DMS153 (cell line): Measurements from ENCODE around the gene RAB36.
A peak's percentile ranks its signal among the peaks of the same experiment; 100 is the strongest.

Source experiments
- DNase-seq: peaks from one replicate; lab custom pipeline; 2025; lab: John Stamatoyannopoulos, UW

The RAB36 gene

DNA sequence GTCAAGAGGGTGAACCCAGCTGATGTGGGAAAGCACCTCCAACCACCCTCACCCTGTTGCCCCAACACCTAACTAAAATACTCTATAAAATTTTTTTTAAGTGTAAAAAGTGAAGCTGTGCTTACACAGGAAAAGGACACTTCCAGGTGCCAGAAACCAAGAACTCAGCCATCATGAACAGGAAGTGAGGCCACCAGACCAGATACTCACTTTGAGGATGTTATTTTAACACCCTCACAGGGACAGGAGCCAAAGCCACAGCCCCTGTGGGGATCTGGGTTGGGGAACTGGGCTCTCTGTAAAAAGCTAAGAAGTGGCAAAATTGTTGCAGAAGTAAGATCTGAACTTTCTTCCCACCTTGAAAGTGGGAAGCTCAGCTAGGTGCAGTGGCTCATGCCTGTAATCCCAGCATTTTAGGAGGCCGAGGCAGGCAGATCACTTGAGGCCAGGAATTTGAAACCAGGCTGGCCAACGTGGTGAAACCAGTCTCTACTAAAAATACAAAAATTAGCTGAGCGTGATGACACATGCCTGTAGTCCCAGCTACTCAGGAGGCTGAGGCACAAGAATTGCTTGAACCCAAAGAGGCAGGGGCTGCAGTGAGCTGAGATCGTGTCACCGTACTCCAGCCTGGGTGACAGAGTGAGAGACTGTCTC lies 7.2 kb upstream of the RAB36 start:
- DNase-seq, result peak; percentile 7

DNA sequence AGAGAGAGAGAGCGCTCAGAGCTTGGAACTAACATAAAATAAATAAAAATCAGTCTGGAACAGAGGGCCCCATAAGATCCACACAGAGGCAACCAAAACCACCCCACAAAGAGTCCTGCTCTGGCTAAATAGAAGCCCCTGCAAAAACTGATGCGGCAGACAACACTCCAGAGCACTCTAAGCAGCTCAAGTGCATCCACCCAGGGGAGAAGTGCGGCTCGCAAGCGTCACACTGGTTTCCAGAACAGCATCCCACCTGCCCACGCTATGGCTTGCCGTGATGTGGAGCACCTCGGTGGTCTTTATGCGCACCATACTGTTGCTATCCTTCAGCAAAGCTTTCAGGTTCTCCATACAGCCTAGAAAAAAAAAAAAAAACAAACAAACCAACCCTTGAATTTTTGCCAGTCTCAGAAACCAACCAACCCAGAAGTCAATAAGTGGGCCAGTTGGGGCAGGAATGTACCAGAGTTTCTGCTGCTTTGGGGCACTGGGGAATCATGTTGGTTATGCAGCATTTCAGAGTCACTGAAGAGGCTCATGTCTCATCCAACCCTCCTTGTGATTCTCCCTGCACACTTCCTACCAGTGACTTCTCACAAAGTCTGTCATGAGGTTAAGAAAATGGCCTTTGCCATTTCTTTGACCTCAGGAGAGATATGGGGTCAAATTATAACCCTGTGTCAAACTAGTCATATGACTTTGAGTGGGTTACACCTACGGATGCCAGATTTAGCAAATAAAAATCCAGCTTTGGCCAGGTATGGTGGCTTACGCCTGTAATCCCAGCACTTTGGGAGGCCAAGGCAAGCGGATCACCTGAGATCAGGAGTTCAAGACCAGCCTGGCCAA lies 6.5 kb upstream of the RAB36 start:
- DNase-seq, result no peak

DNA sequence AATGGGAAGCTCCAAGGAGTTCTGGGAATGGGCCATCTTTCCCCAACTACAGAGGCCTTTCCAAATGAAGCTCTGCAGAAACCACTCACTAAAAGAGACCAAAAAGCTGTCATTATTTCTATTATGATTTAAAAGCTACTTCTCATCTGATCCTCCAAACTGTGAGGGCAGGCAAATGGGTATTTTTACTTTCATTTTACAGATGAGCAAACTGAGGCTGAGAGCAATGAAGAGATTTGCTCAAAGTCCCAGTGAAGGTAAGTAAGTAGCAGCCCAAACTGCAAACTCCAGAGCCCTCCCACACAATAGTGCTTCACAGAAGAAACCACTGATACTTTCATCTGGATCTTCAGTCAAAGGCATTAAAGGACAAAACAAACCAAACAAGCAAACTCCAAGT lies 4.9 kb upstream of the RAB36 start:
- DNase-seq, result no peak

DNA sequence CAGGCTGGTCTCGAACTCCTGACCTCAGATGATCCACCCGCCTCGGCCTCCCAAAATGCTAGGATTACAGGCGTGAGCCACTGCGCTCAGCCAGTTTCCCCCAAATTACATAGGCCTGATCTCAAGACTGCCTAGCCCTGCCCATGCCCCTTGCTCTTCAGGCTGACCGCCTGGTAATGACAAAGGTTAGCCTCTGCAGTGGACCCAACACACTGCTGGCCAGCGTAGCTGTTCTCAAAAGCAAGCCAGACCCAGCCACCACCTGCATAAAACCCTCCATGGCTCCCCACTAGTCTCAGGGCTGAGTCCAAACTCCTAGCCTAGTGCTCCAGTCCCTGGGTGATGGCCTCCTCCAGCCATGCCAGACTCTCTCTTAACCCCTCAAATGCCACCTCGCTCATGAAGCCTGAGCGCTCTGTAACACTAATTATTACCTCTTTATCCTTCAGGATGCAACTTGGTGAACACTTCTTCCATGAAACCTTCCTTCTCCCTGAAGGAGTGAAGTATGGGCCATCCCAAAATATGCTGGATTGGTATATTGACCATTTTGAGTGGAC lies 2.7 kb upstream of the RAB36 start:
- no peak for DNase-seq

DNA sequence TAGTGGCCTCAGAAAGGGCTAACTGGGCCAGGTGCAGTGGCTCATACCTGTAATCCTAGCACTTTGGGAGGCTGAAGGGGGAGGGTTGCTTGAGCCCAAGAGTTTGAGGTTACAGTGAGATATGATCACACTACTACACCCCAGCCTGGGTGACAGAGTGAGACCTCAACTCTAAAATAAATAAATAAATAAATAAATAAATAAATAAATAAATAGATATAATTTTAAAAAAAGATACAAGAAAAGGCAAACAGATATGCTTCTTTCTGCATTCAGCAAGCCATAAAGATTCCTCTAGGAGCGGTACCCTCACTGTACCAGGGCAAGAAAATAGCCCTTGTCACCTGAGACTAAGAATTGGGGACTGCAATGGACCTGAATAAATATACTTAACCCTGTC lies 2.2 kb upstream of the RAB36 start:
- DNase-seq, result no peak

DNA sequence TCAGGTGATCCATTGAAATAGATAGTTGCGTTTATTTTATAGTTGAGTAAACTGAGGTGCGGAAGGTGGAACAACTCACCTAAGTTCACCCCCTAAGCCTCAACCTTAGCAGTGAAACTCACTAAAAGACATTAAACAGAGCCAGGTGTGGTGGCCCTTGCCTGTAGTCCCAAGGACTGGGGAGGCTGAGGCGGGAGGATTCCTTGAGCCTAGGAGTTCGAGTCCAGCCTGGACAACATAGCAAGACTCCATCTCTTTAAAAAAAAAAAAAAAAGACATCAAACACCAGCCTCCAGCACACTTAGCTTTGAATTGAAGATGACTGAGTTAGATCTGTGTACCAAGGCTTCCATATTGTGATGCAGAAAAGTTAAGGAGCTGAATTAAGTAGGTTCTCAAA lies 845 bp upstream of the RAB36 start:
- no peak for DNase-seq

DNA sequence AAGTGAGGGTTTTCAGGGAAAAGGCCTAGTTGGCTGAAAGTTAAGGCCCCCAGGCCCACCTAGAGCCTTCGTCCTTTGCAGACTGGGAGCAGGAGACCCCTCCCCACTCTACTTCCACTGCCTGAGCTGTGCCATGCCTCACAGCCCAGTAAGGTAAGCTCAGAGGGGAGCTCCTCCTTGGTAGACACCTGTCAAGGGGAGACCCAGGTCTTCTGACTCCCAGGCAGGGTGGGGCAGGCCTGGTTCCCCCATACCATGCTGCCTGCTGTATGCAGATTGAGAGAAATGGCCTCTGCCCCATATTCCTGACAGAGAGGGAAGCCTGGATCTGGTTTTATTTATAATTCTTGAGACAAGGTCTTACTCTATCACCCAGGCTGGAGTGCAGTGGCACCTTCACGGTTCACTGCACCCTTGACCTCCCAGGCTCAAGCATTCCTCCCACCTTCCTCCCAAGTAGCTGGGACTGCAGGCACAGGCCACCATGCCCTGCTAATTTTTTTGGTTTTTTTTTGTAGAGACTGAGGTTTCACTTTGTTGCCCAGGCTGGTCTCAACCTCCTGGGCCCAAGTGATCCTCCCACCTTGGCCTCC lies 697 bp downstream of the RAB36 start:
- no peak for DNase-seq

DNA sequence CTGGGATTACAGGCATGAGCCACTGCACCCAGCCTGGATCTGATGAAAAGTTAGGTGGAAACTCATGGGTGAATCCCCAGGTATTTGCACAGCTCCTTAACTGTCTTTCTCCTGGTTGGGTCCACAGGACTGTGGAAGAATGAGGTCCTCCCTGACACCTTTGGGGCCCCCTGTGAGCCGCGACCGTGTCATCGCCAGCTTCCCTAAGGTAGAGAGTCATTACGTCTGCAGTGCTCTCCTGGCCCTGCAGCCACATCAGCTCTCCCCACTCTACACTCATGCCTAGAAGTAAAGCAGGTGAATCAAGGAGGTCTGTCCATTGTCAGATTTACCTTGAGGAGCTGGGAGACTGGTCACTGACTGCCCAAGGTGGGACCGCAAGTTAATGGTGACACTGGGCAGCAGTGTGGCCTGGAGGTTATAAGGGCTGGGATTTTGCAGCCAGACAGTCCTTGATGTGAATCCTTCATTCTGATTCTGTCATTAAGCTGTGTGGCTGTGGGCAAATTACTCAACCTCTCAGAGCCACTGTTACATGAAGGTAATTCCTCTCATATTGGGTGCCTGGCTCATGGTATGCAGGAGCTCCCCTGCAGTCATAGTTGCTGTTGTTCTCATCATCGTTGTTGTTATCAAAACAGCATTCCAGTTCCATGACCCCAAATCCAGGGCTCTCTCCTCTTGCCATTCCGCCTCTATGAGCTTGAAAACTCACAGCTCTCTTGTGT lies 1.4 kb downstream of the RAB36 start:
- no peak for DNase-seq

DNA sequence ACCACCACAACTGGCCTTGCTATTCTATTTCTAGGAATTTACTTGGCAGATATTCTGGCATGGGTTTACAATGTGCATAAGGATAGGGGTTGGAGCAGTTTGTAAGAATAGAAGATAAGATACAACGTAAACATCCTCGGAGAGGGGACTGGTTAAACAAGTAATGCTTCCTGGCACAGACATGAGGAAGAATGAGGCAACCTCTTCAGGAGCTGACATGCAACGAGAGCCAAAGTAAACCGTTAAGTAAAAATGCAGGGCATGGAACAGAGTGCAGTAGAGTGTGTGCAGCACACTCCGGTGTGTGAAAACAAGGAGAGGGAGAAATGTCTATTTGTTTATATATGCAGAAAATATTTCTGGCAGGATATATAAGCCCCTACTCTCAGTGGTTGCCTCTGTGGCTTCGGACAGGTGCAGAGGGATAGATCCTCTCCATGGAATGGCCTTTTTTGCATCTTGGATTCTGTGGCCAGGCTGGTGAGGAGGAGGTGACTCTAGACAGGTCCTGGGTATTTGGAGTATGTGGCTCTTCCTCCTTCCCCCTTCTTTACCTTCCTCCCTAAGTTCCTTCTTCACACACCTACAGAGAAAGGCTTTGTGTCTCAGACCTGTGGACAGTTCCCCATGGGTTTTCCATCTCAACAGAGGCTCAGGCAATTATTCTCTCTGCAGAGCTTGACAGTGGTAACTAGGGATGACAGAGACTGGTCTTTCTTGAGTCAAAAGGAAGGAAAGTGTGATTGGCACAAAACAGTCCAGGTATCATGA lies 2.5 kb downstream of the RAB36 start:
- peak; percentile 58 for DNase-seq

DNA sequence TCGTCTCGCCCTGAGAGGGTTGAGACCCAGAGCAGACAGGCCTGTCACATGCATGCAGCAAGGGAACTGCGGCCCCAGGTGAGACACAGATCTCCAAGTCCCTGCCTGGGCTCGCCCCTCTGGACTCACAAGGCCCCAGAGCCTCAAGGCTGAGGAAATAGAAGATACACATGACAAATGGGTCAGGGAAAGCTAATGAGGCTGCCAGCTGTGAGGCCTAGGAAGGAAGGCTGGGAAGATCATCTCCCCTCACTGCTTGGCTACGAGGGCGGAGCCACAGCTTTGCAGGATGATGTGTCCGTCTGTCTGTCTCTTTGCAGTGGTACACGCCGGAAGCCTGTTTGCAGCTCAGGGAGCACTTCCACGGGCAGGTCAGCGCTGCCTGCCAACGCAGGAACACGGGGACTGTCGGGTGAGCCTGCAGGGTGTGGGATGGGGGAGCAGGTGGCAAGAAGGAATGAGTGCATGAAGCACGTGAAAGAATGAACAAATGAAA lies 4.5 kb downstream of the RAB36 start:
- no peak for DNase-seq

DNA sequence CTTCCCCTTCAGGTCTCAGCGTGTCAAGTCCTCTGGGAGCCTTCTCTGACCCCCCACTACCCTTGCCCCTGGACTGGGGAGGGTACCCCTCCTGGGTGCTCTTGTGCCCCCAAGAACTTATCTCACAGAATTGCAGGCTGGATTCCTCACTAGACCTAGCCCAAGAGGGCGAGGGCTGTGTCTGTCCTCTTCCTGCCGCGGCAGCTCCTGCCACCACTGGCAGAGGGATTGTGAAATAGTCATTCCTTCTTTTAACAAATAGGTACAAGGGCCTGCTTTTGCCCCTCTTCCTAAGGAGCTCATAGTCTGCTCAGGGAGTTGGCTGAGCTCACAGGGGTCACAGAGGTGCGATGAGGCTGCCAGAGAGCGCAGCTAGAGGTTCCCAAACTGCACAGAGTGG lies 5.5 kb downstream of the RAB36 start:
- no peak for DNase-seq

DNA sequence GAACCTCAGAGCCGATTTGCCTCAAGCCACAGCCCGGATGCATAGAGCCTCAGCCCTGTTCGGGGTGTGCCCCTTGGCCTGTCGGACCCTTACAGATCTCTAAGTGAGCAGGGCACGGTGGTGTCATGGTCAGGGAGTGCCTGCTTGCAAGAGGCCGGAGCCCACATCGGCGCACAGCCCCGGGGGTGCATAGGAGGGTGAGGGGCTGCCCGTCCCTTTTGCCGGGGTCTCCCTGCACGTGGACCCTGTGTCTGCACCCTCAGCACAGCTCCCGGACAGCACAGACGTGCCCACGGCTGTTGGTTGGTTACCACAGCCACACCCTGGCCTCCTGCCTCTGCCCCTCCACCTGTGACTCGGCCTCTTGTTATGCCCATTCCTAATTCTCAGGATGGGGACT lies 6.5 kb downstream of the RAB36 start:
- no peak for DNase-seq

DNA sequence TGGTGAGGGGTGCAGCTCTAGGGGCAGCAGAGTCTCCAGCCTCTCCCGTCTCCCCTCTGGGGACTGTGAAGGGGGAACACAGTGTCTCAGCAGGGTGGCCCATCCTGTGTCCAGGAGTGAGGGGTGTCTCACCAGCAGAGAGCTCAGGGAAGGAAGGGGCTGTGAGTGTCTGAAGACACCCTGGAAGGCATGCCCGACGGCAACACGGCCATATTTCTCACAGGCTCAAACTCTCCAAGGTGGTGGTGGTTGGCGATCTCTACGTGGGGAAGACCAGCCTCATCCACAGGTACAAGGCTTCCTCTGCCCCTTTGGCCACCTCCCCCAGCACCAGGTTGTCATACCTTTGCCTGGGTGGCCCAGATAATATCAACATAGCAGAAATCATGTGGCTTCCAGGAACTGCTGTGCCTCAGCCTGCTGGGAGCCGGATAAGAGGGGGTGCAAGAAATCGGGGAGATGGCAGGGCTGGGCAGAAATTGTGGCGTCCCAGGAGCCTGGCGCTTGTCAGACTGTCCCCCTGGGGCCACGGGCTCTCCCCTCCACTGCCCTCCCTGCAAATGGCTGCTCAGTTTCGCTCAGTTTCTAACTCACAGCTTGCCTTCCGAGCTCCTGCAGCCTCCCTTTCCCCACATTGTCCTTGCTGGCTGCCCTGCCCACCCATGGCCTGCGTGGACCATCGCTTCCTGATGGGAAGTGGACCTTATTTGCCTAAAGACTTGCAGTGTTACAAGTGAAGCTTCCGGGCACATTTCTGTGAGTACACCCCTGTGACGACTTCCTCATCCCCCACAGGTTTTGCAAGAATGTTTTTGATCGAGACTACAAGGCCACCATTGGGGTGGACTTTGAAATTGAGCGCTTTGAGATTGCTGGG lies 7.2 kb downstream of the RAB36 start:
- DNase-seq, result no peak

DNA sequence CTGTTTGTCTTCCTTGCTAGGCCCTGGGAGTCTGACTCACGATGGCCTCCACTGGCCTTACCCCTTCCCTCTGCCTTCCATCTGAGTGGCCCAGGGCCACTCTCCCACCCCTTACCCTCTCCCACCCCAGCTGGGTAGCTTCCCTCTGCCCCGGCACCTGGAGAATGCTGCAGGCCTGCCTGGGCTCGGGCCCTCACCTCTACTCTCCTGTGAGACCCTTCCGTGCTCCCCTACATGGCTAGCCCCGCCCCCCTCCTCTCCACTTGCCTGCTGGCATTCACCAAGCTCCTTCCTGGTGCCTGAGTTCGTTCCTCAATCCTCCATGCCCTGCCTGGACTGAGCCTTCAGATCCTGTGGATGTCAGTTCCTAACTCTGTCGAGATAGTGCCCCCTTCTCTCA lies 8.7 kb downstream of the RAB36 start:
- no peak for DNase-seq

DNA sequence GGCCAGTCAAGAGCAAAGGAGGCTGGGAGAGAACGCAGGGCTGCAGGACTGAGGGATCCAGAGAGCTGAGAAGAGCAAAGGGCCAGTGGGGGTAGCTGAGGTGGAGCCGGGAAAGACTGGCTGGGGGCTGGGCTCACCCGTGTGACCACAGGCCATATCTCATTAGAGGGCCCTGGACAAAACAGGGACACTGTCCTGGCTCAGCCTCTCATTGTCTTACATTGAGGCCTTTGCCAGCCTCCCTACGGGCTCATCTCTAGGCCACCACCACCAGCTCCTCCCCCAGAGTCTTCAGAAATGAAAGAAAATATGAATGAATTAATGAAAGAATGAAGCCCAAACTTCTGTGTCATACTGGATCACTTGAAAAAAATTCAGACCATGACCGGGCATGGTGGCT lies 9.2 kb downstream of the RAB36 start:
- DNase-seq, result no peak

DNA sequence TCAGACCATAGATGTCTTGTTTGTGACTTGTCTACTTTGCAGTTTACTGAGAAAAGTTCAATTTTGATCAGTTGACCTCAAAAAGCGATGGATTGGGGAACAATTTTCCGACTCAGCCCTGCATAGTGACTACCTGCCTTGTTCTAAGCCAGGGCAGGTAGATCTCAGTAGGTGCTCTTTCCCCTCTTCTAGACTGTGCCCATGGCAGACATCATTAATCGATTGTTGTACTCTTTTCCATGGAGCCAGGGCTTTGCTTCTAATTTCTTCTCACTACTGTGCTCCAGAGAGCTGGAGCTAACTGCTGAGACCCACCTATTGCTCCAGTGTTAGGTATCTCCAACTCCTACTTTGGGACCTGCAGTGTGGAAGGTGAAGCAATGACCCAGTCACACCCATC lies 9.9 kb downstream of the RAB36 start:
- no peak for DNase-seq

DNA sequence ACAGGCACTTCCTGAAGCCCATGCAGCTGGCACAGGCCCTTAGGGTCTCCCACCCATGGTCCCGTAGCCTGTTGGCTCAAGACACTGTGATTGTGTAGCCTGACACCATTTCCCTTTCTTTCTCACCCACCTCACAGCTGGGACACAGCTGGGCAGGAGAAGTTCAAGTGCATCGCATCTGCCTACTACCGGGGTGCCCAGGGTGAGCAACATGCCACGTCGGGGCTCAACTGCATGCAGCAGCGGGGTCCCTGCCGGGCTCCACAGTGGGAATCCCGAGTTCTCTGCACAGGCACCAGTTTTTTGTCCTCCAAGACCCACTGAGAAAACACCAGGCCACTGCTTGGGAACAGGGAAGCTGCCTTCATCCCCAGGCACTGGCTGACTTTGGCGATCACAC lies 10.6 kb downstream of the RAB36 start:
- no peak for DNase-seq

DNA sequence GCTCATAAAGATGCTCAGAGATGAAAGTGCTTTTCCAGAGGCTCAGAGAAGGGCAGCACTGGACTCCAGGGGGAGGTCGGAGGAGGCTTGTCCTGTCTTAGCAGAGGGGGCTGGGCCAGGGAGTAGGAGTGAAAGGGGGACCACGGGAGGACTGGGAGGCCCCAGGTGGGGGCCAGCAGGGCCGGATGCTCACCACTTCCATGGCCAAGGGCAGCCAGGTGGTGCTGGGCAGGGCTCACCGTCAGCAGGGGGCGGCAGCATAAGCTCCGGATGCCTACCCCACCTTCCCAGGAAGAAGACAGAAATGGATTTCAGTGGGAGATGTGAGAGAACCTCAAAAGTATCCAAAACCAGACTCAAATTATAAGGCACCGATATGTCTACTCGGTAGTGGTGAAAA lies 11.0 kb downstream of the RAB36 start:
- DNase-seq, result no peak

DNA sequence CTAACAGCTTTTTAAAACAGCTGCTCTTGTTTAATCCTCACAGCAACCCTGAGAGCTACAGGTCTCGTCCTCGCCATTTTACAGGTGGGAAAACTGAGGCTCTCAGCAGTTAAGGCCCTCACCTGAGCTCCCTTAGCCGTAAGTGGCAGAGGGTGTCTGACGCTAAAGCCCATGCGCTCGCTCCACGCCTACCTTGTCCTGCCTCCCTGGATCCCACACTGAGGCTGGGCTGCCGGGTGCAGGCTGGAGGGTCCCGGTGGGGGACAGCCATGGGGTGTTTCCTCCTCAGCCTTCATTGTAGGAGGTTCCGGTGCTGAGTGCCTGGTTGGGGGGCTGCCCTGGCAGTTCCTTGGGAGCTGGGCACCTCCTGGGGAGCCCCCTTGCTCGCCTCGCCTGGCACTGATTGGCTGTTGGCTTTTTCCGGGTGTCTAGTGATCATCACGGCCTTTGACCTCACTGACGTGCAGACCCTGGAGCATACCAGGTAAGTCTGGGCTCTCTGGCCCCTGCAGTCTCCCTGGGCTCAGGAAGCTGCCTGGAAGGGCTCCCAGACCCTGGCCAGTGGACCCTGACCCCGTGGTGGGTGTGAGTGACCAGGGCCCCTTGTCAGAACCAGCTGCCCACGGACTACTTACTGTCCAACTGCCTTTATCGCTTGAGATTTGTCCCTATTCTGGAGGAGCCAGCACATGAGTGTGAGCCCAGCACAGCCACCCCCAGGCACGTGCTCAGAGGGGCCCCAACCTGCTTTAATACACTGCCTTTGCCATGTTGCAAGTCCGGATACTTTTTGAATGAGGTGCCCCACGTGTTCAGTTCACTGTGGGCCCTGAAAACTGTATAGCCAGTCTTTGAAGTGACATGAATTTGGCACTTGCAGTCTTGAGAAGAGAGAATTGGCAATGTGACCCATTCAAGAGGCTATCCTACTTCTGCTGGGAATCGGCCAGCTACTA lies 12.6 kb downstream of the RAB36 start:
- no peak for DNase-seq
